Activated T-cell treated with anti-CD3 and anti-CD28 coated beads, Interleukin-2, amount 50 U/mL, for 4 hours (primary cell): ENCODE measurements around the gene CABP4. TPM values are rescaled to one million over a fixed set of nuclear protein-coding genes. Genes with fewer than 3 reads are reported as not detected.
"Not testable (repeated sequence)": the region's sequence is repeated elsewhere in the genome, so short reads cannot be mapped to it uniquely, and the experiment has no call there.

Experiments used
- ATAC-seq, 2 donors: fragments of 200-7000 bp; cut with Tn5 transposase; one replicate each; pipeline ENCODE4 v1.10.0; 2021
- DNase-seq: peaks from one replicate; pipeline ENCODE4 v3.0.0-alpha.2; 2020
- H3K27me3 Mint-ChIP-seq: one replicate; pipeline ENCODE4 v1.8.0; 2021; ENCODE audit warnings: low read depth, mixed read lengths
- H3K36me3 Mint-ChIP-seq: one replicate; pipeline ENCODE4 v1.8.0; 2022; ENCODE audit warnings: mixed read lengths; ENCODE audit not compliant: insufficient read depth
- H3K4me1 Mint-ChIP-seq: one replicate; pipeline ENCODE4 v1.8.0; 2021; ENCODE audit warnings: low read depth, mixed read lengths
- H3K4me3 Mint-ChIP-seq: one replicate; pipeline ENCODE4 v1.8.0; 2021; ENCODE audit warnings: mild to moderate bottlenecking, moderate library complexity, mixed read lengths
- H3K9me3 Mint-ChIP-seq: one replicate; pipeline ENCODE4 v1.8.0; 2021; ENCODE audit warnings: mixed read lengths
- total RNA-seq, 3 donors: library from RNA; stranded (reverse); gene quantifications; one replicate each; pipeline ENCODE4 v1.2.1, GENCODE V29; 2021

Gene CABP4
- total RNA-seq, 3 donors from 2014 or later: 0.48 to 1.5 (median 1.1) TPM

- no peaks in the 10 kb centered on the region for H3K36me3 Mint-ChIP-seq
- no peak for ATAC-seq
These were observed 4.1 kb upstream of the CABP4 start for GRCh38 chr11:67450796-67451657.

GRCh38 chr11:67451658-67451976 is 3.5 kb upstream of the CABP4 start:
- Mint-ChIP-seq H3K36me3 (no peaks in the 10 kb centered on the region), H3K4me3 (no peak overlapping the region), H3K9me3 (no peaks in the 10 kb centered on the region), H3K27me3 (no peaks in the 10 kb centered on the region), H3K4me1 (peaks cover 27% of the 10 kb centered on the region)
- DNase-seq (no peak), ATAC-seq (no peak)

More at GRCh38 chr11:67450796-67451657, 4.1 kb upstream of the CABP4 start:
- Mint-ChIP-seq H3K4me1 (peaks cover 32% of the 10 kb centered on the region), H3K27me3 (no peaks in the 10 kb centered on the region), H3K9me3 (no peaks in the 10 kb centered on the region), H3K4me3 (no peak overlapping the region)
- DNase-seq: no peak

DNA sequence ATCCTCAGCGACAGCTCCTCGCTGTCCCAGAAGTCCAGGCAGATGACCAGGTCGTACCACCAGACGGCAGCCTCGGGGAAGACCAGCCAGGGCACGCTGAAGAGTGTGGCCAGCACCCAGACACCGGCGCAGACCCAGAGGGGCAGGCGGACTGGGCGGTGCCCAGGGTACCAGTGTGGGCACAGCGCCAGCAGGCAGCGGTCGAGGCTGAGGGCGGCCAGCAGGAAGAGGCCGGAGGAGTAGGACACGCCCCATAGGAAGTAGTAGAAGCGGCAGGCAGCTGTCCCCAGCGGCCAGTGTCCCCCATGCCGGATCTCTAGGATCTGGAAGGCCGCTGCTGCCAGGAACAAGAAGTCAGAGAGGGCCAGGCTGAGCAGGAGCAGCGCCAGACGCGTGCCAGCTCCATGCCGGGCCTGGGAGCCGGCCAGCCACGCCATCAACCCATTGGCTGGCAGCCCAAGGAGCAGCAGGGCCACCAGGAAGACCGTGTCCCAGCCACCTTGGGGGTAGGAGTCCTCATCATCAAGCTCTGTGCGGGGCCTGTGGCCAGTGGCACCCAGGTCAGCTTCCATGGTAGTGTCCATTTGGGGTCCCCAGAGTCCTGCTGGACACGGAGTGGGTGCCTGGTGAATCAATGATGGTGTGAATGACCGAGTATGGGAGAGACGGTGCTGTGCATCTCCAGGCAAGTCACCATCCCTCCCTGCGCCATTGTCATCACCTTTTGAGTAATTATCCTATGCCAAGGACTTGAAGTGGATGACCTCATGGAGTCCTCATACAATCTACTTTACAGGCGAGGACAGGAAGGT is 2.8 kb upstream of the CABP4 start, which contains the start of gene GPR152:
Gene GPR152, minus strand, starts transcription at position 589 of the 812 bp plus-strand sequence. Its CDS starts 5 bp downstream, at position 584.
- no peak for ATAC-seq
- H3K9me3 Mint-ChIP-seq: no peaks in the 10 kb centered on the region
- no peak for DNase-seq
- no peaks in the 10 kb centered on the region for H3K36me3 Mint-ChIP-seq
- peaks cover 20% of the 10 kb centered on the region for H3K4me1 Mint-ChIP-seq
- H3K27me3 Mint-ChIP-seq: no peaks in the 10 kb centered on the region
- H3K4me3 Mint-ChIP-seq: no peak within 1 kb of the TSS

GRCh38 chr11:67453816-67454732 is 1.1 kb upstream of the CABP4 start:
- H3K4me1 Mint-ChIP-seq: peaks cover 7% of the 10 kb centered on the region
- no peaks in the 10 kb centered on the region for H3K9me3 Mint-ChIP-seq
- H3K4me3 Mint-ChIP-seq: no peak overlapping the region
- ATAC-seq: no peak
- no peaks in the 10 kb centered on the region for H3K36me3 Mint-ChIP-seq
- no peak for DNase-seq
- no peaks in the 10 kb centered on the region for H3K27me3 Mint-ChIP-seq

- no peak for ATAC-seq
- Mint-ChIP-seq H3K9me3 (no peaks in the 10 kb centered on the region), H3K36me3 (no peaks in the 10 kb centered on the region), H3K4me3 (no peak overlapping the region), H3K4me1 (peaks cover 6% of the 10 kb centered on the region), H3K27me3 (no peaks in the 10 kb centered on the region)
- DNase-seq: no peak
These were observed 1.0 kb downstream of the CABP4 start for GRCh38 chr11:67456068-67456705.

DNA sequence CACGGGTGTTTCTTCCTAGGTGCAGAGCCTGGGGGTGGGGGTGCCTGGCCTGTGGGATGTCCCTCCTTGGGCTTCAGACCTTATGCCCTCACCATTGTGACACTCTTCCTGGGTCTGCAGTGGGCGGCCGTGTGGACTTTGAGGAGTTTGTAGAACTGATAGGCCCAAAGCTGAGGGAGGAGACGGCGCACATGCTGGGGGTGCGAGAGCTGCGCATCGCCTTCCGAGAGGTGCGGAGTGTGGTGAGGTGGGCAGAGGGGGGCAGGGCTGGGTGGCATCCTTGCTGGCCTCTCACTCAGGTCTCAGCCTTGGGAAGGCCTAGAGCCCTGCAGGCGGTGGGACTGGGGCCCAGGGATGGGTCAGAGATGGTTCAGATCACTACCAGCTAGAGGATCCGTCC is 2.3 kb downstream of the CABP4 start:
- Mint-ChIP-seq H3K4me3 (no peak overlapping the region), H3K27me3 (no peaks in the 10 kb centered on the region), H3K9me3 (no peaks in the 10 kb centered on the region), H3K36me3 (no peaks in the 10 kb centered on the region), H3K4me1 (peaks cover 3% of the 10 kb centered on the region)
- no peak for ATAC-seq
- no peak for DNase-seq

- no peaks in the 10 kb centered on the region for H3K36me3 Mint-ChIP-seq
- H3K9me3 Mint-ChIP-seq: no peaks in the 10 kb centered on the region
- H3K4me3 Mint-ChIP-seq: no peak overlapping the region
- no peak for DNase-seq
- H3K4me1 Mint-ChIP-seq: peaks cover 3% of the 10 kb centered on the region
- no peak for ATAC-seq
- H3K27me3 Mint-ChIP-seq: no peaks in the 10 kb centered on the region
These were observed 3.1 kb downstream of the CABP4 start for GRCh38 chr11:67458266-67458665.

GRCh38 chr11:67463186-67463585 is 8.0 kb downstream of the CABP4 start:
- no peaks in the 10 kb centered on the region for H3K9me3 Mint-ChIP-seq
- H3K4me3 Mint-ChIP-seq: no peak overlapping the region

GRCh38 chr11:67463680-67464410 is 8.7 kb downstream of the CABP4 start:
- ATAC-seq (no peak), DNase-seq (no peak)
- Mint-ChIP-seq H3K27me3 (no peaks in the 10 kb centered on the region), H3K9me3 (no peaks in the 10 kb centered on the region), H3K4me1 (peaks cover 31% of the 10 kb centered on the region), H3K36me3 (no peaks in the 10 kb centered on the region), H3K4me3 (peak overlapping the region; percentile 86)

More at GRCh38 chr11:67463186-67463585, 8.0 kb downstream of the CABP4 start:
- Mint-ChIP-seq H3K4me1 (peaks cover 26% of the 10 kb centered on the region), H3K36me3 (no peaks in the 10 kb centered on the region), H3K27me3 (no peaks in the 10 kb centered on the region)
- no peak for ATAC-seq
- no peak for DNase-seq

GRCh38 chr11:67464411-67465188 is 9.4 kb downstream of the CABP4 start:
- DNase-seq (peak; percentile 87), ATAC-seq (peak; percentile 76 to 78)
- Mint-ChIP-seq H3K4me1 (peaks cover 33% of the 10 kb centered on the region), H3K36me3 (no peaks in the 10 kb centered on the region), H3K9me3 (no peaks in the 10 kb centered on the region), H3K4me3 (peak overlapping the region; percentile 86), H3K27me3 (no peaks in the 10 kb centered on the region)

- H3K27me3 Mint-ChIP-seq: no peaks in the 10 kb centered on the region
- peaks cover 30% of the 10 kb centered on the region for H3K4me1 Mint-ChIP-seq
- H3K4me3 Mint-ChIP-seq: peak overlapping the region; percentile 86
- no peak for ATAC-seq
- no peaks in the 10 kb centered on the region for H3K36me3 Mint-ChIP-seq
- DNase-seq: no peak
- no peaks in the 10 kb centered on the region for H3K9me3 Mint-ChIP-seq
These were observed 10.0 kb downstream of the CABP4 start for GRCh38 chr11:67465189-67465510.

DNA sequence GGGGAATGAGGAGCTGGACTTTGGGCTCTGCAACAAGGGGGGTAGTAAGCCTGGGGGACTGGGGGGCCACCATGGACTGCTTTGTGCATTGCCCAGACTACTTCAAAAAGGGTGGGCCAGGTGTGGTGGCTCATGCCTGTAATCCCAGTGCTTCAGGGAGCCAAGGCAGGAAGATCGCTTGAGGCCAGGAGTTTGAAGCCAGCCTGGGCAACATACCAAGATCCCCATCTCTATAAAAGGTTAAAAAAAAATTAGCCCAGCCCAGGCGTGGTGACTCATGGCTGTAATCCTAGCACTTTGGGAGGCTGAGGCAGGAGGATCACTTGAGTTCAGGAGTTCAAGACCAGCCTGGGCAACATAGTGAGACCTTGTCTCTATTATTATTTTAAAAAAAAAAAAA is 10.4 kb downstream of the CABP4 start:
- H3K9me3 Mint-ChIP-seq, H3K36me3 Mint-ChIP-seq, ATAC-seq, H3K27me3 Mint-ChIP-seq, DNase-seq: not testable (repeated sequence)
- peak overlapping the region; percentile 86 for H3K4me3 Mint-ChIP-seq
- H3K4me1 Mint-ChIP-seq: peaks cover 30% of the 10 kb centered on the region

DNA sequence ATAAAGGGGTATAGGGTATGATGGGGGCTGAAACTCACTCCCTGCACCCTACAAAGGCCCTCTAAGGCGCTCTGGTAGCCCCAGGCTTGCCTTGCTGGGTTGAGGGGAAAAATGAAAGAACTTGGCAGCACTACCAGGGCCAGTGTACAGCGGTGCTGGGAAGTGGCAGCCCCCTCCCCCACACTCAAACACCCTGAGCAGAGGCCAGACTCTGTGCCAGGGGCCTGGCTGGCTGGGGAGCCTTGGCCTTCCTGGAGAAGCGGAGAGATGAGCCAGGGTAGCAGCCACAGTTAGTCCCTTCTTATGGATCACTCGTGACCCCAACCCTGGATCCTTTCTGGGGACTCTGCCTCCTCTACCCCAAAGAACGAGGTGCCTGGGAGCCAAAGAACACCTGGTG is 11.2 kb downstream of the CABP4 start:
- Mint-ChIP-seq H3K27me3 (no peaks in the 10 kb centered on the region), H3K4me3 (no peak overlapping the region), H3K36me3 (no peaks in the 10 kb centered on the region), H3K4me1 (peaks cover 30% of the 10 kb centered on the region), H3K9me3 (no peaks in the 10 kb centered on the region)
- no peak for ATAC-seq
- DNase-seq: no peak
